ENCODE results near the gene NPC2. TPM values are rescaled to one million over a fixed set of nuclear protein-coding genes. Genes with fewer than 3 reads are reported as not detected.

NPC2 gene
- total RNA-seq, 1 donor from 2014 or later: 281 TPM

DNA sequence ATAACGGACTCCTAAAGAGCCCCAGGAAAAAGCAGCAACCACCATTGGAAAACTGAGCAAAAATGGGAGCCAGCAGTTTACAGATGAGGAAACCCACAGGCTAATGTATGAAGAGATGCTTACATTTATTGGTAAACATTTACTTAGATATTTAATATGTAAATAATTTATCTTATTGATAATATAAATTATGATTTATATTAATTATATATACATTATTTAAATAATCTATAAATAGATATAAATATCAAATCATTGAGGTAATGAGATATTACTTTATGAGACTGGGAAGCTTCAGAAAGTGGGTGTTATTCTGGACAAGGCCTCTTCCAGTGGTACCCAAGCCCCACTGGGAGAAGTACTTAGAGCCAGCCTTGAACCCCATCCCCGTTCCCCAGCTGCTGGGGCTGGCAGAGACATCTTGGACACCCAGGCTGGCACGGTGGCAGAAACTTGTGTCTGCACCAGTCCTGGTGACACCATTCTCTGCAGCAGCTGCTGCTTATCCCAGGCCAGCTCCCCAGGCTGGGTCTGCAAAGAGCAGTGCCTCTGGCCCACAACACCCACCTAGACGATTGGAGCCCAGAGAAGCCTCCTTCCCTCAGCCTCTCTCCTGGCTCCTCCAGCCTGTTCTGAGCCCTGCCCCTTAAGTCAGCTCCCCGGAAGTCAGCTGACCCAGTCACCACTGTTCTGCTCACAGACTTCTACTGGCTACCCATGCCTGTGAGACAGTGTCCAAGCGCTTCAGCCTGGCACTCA, 26.4 kb upstream of the NPC2 start:
- TF ChIP-seq, protein P1, sequence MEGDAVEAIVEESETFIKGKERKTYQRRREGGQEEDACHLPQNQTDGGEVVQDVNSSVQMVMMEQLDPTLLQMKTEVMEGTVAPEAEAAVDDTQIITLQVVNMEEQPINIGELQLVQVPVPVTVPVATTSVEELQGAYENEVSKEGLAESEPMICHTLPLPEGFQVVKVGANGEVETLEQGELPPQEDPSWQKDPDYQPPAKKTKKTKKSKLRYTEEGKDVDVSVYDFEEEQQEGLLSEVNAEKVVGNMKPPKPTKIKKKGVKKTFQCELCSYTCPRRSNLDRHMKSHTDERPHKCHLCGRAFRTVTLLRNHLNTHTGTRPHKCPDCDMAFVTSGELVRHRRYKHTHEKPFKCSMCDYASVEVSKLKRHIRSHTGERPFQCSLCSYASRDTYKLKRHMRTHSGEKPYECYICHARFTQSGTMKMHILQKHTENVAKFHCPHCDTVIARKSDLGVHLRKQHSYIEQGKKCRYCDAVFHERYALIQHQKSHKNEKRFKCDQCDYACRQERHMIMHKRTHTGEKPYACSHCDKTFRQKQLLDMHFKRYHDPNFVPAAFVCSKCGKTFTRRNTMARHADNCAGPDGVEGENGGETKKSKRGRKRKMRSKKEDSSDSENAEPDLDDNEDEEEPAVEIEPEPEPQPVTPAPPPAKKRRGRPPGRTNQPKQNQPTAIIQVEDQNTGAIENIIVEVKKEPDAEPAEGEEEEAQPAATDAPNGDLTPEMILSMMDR (conservative IDR thresholded peaks at IDR 0.05; ENCODE audit: low read depth, low read length): no peak
- DNase-seq (ENCODE audit: low read depth): no peak
- H3K4me3 ChIP-seq (ENCODE audit: low read depth, low read length): no peak overlapping the region

DNA sequence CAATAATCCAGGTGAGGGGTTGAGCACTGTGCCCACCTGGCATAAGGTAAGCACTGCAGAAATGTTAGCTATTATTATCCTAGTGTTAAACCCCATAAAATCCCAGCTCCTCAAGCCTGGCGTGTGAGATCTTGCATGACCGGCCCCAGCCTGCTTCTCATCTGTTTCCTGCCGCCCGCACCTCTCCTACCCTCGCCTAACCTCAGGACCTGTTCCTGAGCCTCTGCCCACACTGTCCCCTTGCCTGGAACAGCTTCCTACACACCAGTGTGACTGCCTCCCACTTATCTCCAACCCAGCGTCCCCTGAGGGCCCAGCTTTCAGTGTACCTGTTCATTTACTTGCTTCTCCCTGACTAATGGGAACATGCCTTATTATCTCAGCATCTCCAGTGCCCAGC, 25.1 kb upstream of the NPC2 start:
- no peak for DNase-seq (ENCODE audit: low read depth)
- TF ChIP-seq, protein P1 (conservative IDR thresholded peaks at IDR 0.05; ENCODE audit: low read depth, low read length): no peak
- no peak overlapping the region for H3K4me3 ChIP-seq (ENCODE audit: low read depth, low read length)

DNA sequence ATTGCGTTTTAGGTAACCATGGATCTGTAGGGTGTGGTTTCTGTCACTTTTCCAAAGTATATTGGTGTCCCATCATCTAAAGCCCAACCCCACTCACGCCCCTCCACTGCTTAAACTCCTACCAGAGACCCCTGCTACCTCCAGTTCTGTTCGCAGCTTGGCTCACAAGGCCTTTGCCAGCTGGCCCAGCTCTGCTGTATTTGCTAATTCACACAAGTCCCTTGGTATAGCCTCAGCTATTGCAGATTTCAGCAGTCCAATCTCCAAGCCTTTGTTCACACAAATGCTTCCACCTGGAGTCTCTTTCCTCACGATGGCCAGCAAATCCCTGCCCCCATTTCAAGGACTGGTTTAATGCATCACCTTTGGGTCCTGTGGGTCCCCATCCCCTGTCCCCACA, 24.6 kb upstream of the NPC2 start:
- TF ChIP-seq, protein P1 (conservative IDR thresholded peaks at IDR 0.05; ENCODE audit: low read depth, low read length): no peak
- DNase-seq (ENCODE audit: low read depth): no peak
- no peak overlapping the region for H3K4me3 ChIP-seq (ENCODE audit: low read depth, low read length)

DNA sequence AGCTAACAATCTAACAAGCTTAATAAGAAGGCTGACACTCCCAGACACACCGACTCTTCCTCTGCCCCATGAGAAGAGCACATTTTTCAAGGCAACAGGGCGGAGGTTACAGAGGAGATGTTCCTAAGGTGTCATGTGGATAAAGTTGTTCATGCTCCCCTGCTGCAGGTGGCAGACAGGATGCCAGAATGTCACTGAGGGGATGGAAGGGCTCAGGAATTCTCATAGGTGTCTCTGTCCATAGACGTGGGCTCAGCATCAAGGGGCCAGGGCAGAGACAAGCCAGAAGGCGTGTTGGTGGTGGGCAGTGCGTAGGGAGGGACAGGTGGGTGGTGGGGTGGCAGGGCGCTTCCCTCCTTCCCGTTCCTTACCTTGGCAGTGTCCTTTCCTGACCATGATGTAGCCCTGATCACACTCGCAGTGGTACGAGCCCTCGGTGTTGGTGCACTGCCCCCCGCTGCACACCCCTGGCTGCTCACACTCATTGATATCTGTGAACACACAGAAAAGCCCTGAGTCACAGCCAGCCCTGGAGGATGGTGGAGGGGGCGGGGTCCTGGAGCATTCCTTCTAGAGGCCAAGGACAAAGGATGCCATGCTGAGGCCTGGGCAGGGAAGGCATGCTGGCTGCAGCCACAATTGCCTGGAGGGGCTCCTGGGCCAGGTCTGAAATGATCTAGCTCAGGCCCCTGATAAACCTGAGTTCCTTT, 23.5 kb upstream of the NPC2 start:
- H3K4me3 ChIP-seq (ENCODE audit: low read depth, low read length): no peak overlapping the region
- DNase-seq (ENCODE audit: low read depth): no peak

DNA sequence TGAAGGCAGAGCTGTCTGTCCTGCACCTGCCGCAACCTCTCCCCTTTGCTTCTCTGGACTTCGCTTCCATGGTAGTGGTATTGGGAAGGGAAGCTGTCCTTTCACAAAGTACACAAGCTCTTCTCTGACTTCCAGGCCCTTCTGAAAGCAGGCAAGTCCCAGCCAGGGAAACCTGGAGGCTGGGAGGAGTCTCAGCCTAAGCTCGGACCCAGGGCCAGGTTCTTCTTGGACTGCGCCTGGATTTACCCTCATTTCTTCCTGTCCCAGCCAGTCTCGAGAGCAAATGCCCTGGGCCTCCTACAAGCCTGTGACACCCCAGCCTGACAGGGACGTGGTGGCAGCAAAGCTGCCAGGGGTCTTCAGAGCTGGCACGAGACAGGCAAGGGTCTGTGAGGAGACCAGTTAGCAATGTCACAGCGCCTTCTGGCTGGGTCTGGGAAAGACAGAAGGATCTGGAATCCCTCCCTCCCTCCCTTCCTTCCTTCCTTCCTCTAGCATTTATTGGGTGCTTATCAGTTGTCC, 22.8 kb upstream of the NPC2 start:
- TF ChIP-seq, protein P1 (conservative IDR thresholded peaks at IDR 0.05; ENCODE audit: low read depth, low read length): no peak
- H3K4me3 ChIP-seq (ENCODE audit: low read depth, low read length): no peak overlapping the region
- no peak for DNase-seq (ENCODE audit: low read depth)

More for the DNA sequence above, 23.5 kb upstream of the NPC2 start:
- TF ChIP-seq, protein P1 (conservative IDR thresholded peaks at IDR 0.05; ENCODE audit: low read depth, low read length): no peak

DNA sequence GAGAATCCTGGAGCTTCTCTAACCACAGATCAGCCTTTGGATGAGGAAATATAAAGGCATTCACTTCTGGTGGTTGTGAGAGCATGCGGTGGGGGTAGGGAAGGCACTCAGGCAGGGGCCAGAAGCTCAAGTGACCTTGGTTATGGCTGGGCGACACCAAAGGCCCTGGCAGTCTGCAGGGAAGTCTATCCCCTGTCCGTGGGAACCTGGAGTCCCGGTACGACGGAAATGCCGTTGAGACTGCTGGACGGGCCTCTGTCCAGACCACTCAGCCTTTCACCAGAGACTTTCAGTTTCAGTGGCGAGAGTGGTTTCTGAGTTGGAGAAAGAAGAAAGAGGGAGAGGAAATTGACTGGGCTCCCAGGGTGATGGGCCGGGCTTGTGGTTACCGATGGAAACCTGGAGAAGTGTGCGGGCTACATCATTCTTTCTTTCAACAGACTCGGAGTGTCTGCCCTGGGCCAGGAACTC, 21.4 kb upstream of the NPC2 start:
- TF ChIP-seq, protein P1 (conservative IDR thresholded peaks at IDR 0.05; ENCODE audit: low read depth, low read length): no peak
- peak overlapping the region; percentile 18 for H3K4me3 ChIP-seq (ENCODE audit: low read depth, low read length)
- peak; percentile 37 for DNase-seq (ENCODE audit: low read depth)

Data from epithelial cell of proximal tubule (primary cell).